Omental fat pad (tissue), 4 donors: ENCODE data around the gene AUTS2. TPM values are rescaled to one million over a fixed set of nuclear protein-coding genes. Genes with fewer than 3 reads are reported as not detected.
"Not testable (repeated sequence)": the region's sequence is repeated elsewhere in the genome, so short reads cannot be mapped to it uniquely, and the experiment has no call there.

Experiments
- ATAC-seq: fragments of 150-250 bp; one replicate; pipeline ENCODE4 v1.9.1; 2016; ENCODE audit warnings: mild to moderate bottlenecking, moderate library complexity; ENCODE audit not compliant: low FRiP score
- DNase-seq: peaks from one replicate; pipeline ENCODE4 v3.0.0-alpha.2; 2019; ENCODE audit warnings: low spot score
- CTCF ChIP-seq, 3 donors: fragments of 450-650 bp; IDR thresholded peaks; one replicate each; pipeline ENCODE4 v1.5.1; 2016 to 2017; ENCODE audit warnings: antibody characterized with exemption in 3 of 3, mild to moderate bottlenecking in 3 of 3, moderate library complexity in 2 of 3
- total RNA-seq, 4 donors: library from RNA; depleted of rRNA; stranded (reverse); fragments of >200 nt; gene quantifications; one replicate each; pipeline ENCODE4 v1.1.0, GENCODE V29; 2016

AUTS2 gene
- total RNA-seq, 4 donors from 2014 or later: 13.2 to 27.0 (median 21.2) TPM

- no peak for ATAC-seq
Measured at GRCh38 chr7:70647801-70648498, 1049.7 kb downstream of the AUTS2 start.

GRCh38 chr7:70648499-70648861, 1050.2 kb downstream of the AUTS2 start:
- not testable (repeated sequence) for DNase-seq

More at GRCh38 chr7:70647801-70648498, 1049.7 kb downstream of the AUTS2 start:
- no peak for TF ChIP-seq CTCF (IDR thresholded peaks at IDR 0.05)
- DNase-seq: no peak

GRCh38 chr7:70649323-70649722, 1051.0 kb downstream of the AUTS2 start:
- DNase-seq: no peak
- no peak for TF ChIP-seq CTCF (IDR thresholded peaks at IDR 0.05)
- ATAC-seq: no peak

More at GRCh38 chr7:70648499-70648861, 1050.2 kb downstream of the AUTS2 start:
- ATAC-seq: not testable (repeated sequence)

GRCh38 chr7:70654146-70654545, 1055.9 kb downstream of the AUTS2 start:
- ATAC-seq (no peak), DNase-seq (no peak)
- TF ChIP-seq CTCF (IDR thresholded peaks at IDR 0.05): no peak

- no peak for TF ChIP-seq CTCF (IDR thresholded peaks at IDR 0.05)
- no peak for ATAC-seq
- DNase-seq: no peak
Measured at GRCh38 chr7:70654979-70655378, 1056.7 kb downstream of the AUTS2 start.

- no peak for DNase-seq
- no peak for ATAC-seq
- no peak for TF ChIP-seq CTCF (IDR thresholded peaks at IDR 0.05)
Measured at GRCh38 chr7:70655694-70656093, 1057.4 kb downstream of the AUTS2 start.

GRCh38 chr7:70657571-70657970, 1059.3 kb downstream of the AUTS2 start:
- no peak for TF ChIP-seq CTCF (IDR thresholded peaks at IDR 0.05)
- ATAC-seq (no peak), DNase-seq (no peak)
